Caco-2 (cell line): ENCODE results near the gene CCDC124. TPM values are rescaled to one million over a fixed set of nuclear protein-coding genes. Genes with fewer than 3 reads are reported as not detected.
A peak's percentile ranks its signal among the peaks of the same experiment; 100 is the strongest.

Source experiments
- BruUV-seq: library from RNA; stranded (reverse); fragments of 400-500 nt; replicated peaks from 2 replicates; lab custom pipeline; 2021; lab: Mats Ljungman, UMichigan
- CTCF ChIA-PET: fragments of 300-600 bp; sonication (Branson Sonifier 250); formaldehyde crosslinking; loops from one replicate; lab custom pipeline; 2022; ENCODE audit warnings: antibody characterized with exemption; lab: Charles Lee
- POLR2A ChIA-PET: fragments of 300-600 bp; sonication (Branson Sonifier 250); formaldehyde crosslinking; loops from one replicate; lab custom pipeline; 2022; ENCODE audit warnings: antibody characterized with exemption; lab: Charles Lee
- DNase-seq, 2 experiments: peaks; one replicate each; pipeline versions ENCODE4 v3.0.0 to v3.0.0-alpha.2; 2020 to 2022
- H3K27me3 ChIP-seq: replicated peaks from 2 replicates; pipeline ENCODE4 v1.6.0; 2011; ENCODE audit warnings: low read length; ENCODE audit not compliant: control insufficient read depth, insufficient read depth
- H3K36me3 ChIP-seq: 2 replicates; pipeline ENCODE4 v1.5.1; 2011; ENCODE audit warnings: low read length; ENCODE audit not compliant: control insufficient read depth, insufficient read depth
- H3K4me1 ChIP-seq: fragments of 250-450 bp; sonication (Bioruptor Pico); 2 replicates; pipeline ENCODE4 v1.5.1; 2020; ENCODE audit warnings: mild to moderate bottlenecking
- H3K4me3 ChIP-seq: 2 replicates; pipeline ENCODE4 v1.5.1; 2011; ENCODE audit warnings: low read depth, mild to moderate bottlenecking, control low read depth, low read length
- H3K9me3 ChIP-seq: fragments of 250-450 bp; sonication (Bioruptor Pico); 2 replicates; pipeline ENCODE4 v1.5.1; 2020; ENCODE audit warnings: mild to moderate bottlenecking, moderate library complexity
- H3K27ac Mint-ChIP-seq: one replicate; pipeline ENCODE4 v1.8.0; 2022; ENCODE audit warnings: mixed read lengths; ENCODE audit not compliant: unreplicated experiment
- H3K27me3 Mint-ChIP-seq: one replicate; pipeline ENCODE4 v1.8.0; 2022; ENCODE audit warnings: mixed read lengths; ENCODE audit not compliant: insufficient read depth, unreplicated experiment
- H3K36me3 Mint-ChIP-seq: one replicate; pipeline ENCODE4 v1.8.0; 2022; ENCODE audit warnings: mild to moderate bottlenecking, mixed read lengths; ENCODE audit not compliant: insufficient read depth, unreplicated experiment
- H3K4me1 Mint-ChIP-seq: one replicate; pipeline ENCODE4 v1.8.0; 2022; ENCODE audit warnings: low read depth, mixed read lengths; ENCODE audit not compliant: unreplicated experiment
- H3K4me3 Mint-ChIP-seq: one replicate; pipeline ENCODE4 v1.8.0; 2022; ENCODE audit warnings: mild to moderate bottlenecking, moderate library complexity, mixed read lengths; ENCODE audit not compliant: unreplicated experiment
- H3K9me3 Mint-ChIP-seq: one replicate; pipeline ENCODE4 v1.8.0; 2022; ENCODE audit warnings: mixed read lengths; ENCODE audit not compliant: unreplicated experiment
- CTCF ChIP-seq, 2 experiments: fragments of 200-600 bp in 1 of 2; IDR thresholded peaks; 1 replicate in 1 of 2; 2 replicates in 1 of 2; pipeline versions ENCODE4 v1.5.1 to v1.8.0; 2011 to 2022; ENCODE audit warnings: antibody characterized with exemption in 1 of 2, control low read depth in 1 of 2, inconsistent platforms in 1 of 2, low read depth in 1 of 2, low read length in 1 of 2, mild to moderate bottlenecking in 1 of 2, moderate library complexity in 1 of 2; ENCODE audit not compliant: insufficient read depth in 1 of 2, severe bottlenecking in 1 of 2, unreplicated experiment in 1 of 2
- intact Hi-C: fragments of 100-400 bp; cut with micrococcal nuclease; formaldehyde crosslinking; loops from one replicate; pipeline ENCODE4 v1.10.0; 2022; ENCODE audit not compliant: unreplicated experiment
- total RNA-seq: library from RNA; stranded (reverse); gene quantifications from 2 replicates; pipeline ENCODE4 v1.2.3, GENCODE V29; 2022

Gene CCDC124
- total RNA-seq, 1 experiment from 2014 or later, result 73.3 TPM

DNA sequence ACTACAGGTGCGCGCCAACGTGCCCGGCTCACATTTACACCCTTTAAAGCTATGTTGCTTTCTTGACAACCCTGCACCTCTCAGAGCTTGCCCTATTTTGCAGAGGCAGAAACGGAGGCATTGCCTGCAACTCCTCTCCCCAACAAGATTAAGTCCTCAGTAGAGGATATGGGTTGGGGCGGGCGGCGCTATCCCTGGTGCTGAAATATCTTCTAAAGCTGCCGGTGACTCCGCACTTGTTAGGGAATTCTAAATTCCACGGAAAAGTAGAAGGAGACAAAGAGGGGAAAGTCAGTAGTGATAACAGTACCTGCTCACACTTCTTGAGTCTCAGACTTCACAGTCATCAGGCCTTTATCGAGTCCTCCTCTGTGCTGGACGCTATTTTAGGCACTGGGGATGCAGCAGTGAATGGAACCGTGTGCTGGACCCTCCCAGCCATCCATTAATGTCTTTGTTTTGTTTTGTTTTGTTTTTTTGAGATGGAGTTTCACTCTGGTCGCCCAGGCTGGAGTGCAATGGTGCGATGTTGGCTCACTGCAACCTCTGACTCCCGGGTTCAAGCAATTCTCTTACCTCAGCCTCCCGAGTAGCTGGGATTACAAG lies 43.1 kb upstream of the CCDC124 start:
- ChIA-PET CTCF (no interaction called here), POLR2A (no interaction called here)
- BruUV-seq, result no TSS peak
- no peaks in the 10 kb centered on the region for H3K9me3 ChIP-seq
- no peaks in the 10 kb centered on the region for H3K4me1 ChIP-seq
- no peak overlapping the region for H3K4me3 ChIP-seq
- no peaks in the 10 kb centered on the region for H3K27me3 ChIP-seq
- no peak for TF ChIP-seq CTCF (IDR thresholded peaks at IDR 0.05; ENCODE audit: insufficient read depth in 1 of 2, low read depth in 1 of 2, low read length in 1 of 2, severe bottlenecking in 1 of 2, unreplicated experiment in 1 of 2)
- Mint-ChIP-seq H3K36me3 (no peaks in the 10 kb centered on the region), H3K9me3 (no peaks in the 10 kb centered on the region), H3K4me1 (no peaks in the 10 kb centered on the region), H3K27me3 (peaks cover 12% of the 10 kb centered on the region), H3K4me3 (no peak overlapping the region), H3K27ac (no peak overlapping the region)
- DNase-seq, result peak; percentile 59 to 70
- no peaks in the 10 kb centered on the region for H3K36me3 ChIP-seq
- intact Hi-C loops, result no loop called here

- Histone ChIP-seq H3K4me1 (no peaks in the 10 kb centered on the region), H3K4me3 (no peak overlapping the region), H3K9me3 (no peaks in the 10 kb centered on the region), H3K27me3 (no peaks in the 10 kb centered on the region), H3K36me3 (no peaks in the 10 kb centered on the region)
- no TSS peak for BruUV-seq
- intact Hi-C loops, result no loop called here
- no peaks in the 10 kb centered on the region for H3K4me1 Mint-ChIP-seq
- POLR2A ChIA-PET, result no interaction called here
- no peaks in the 10 kb centered on the region for H3K9me3 Mint-ChIP-seq
- H3K27ac Mint-ChIP-seq, result no peak overlapping the region
- no peak overlapping the region for H3K4me3 Mint-ChIP-seq
- H3K36me3 Mint-ChIP-seq, result no peaks in the 10 kb centered on the region
- CTCF ChIA-PET, result no interaction called here
- H3K27me3 Mint-ChIP-seq, result peaks cover 15% of the 10 kb centered on the region
- no peak for TF ChIP-seq CTCF (IDR thresholded peaks at IDR 0.05; ENCODE audit: insufficient read depth in 1 of 2, low read depth in 1 of 2, low read length in 1 of 2, severe bottlenecking in 1 of 2, unreplicated experiment in 1 of 2)
- no peak for DNase-seq
Measured at GRCh38 chr19:17893766-17894165, 39.0 kb upstream of the CCDC124 start.

GRCh38 chr19:17902701-17903100 lies 30.1 kb upstream of the CCDC124 start:
- no TSS peak for BruUV-seq
- Histone ChIP-seq H3K36me3 (no peaks in the 10 kb centered on the region), H3K4me1 (no peaks in the 10 kb centered on the region), H3K4me3 (no peak overlapping the region), H3K27me3 (no peaks in the 10 kb centered on the region), H3K9me3 (0 out of 2 replicates have a peak, but pooled peaks cover 2% of the 10 kb centered on the region)
- POLR2A ChIA-PET, result no interaction called here
- Mint-ChIP-seq H3K27me3 (peaks cover 4% of the 10 kb centered on the region), H3K36me3 (no peaks in the 10 kb centered on the region), H3K27ac (no peak overlapping the region), H3K9me3 (no peaks in the 10 kb centered on the region), H3K4me1 (no peaks in the 10 kb centered on the region), H3K4me3 (no peak overlapping the region)
- CTCF ChIA-PET, result no interaction called here
- no peak for DNase-seq
- no peak for TF ChIP-seq CTCF (IDR thresholded peaks at IDR 0.05; ENCODE audit: insufficient read depth in 1 of 2, low read depth in 1 of 2, low read length in 1 of 2, severe bottlenecking in 1 of 2, unreplicated experiment in 1 of 2)
- intact Hi-C loops, result no loop called here
